Endothelial cell (in vitro differentiated cells): ENCODE data around the gene PTPRD. TPM values are rescaled to one million over a fixed set of nuclear protein-coding genes. Genes with fewer than 3 reads are reported as not detected.

Experiments used
- DNase-seq: peaks from one replicate; pipeline ENCODE4 v3.0.0; 2021; ENCODE audit warnings: low spot score
- H3K27ac Mint-ChIP-seq: one replicate; pipeline ENCODE4 v1.8.0; 2021; ENCODE audit warnings: mixed read lengths, inconsistent platforms; ENCODE audit not compliant: unreplicated experiment
- H3K27me3 Mint-ChIP-seq: one replicate; pipeline ENCODE4 v1.8.0; 2021; ENCODE audit warnings: mild to moderate bottlenecking, moderate library complexity, mixed read lengths, inconsistent platforms; ENCODE audit not compliant: unreplicated experiment
- H3K36me3 Mint-ChIP-seq: one replicate; pipeline ENCODE4 v1.8.0; 2021; ENCODE audit warnings: mild to moderate bottlenecking, low read depth, mixed read lengths, inconsistent platforms; ENCODE audit not compliant: unreplicated experiment
- H3K4me1 Mint-ChIP-seq: one replicate; pipeline ENCODE4 v1.8.0; 2021; ENCODE audit warnings: mild to moderate bottlenecking, mixed read lengths, inconsistent platforms; ENCODE audit not compliant: unreplicated experiment
- H3K4me3 Mint-ChIP-seq: one replicate; pipeline ENCODE4 v1.8.0; 2021; ENCODE audit warnings: mild to moderate bottlenecking, mixed read lengths, inconsistent platforms; ENCODE audit not compliant: unreplicated experiment
- H3K9me3 Mint-ChIP-seq: one replicate; pipeline ENCODE4 v1.8.0; 2021; ENCODE audit warnings: mixed read lengths, inconsistent platforms; ENCODE audit not compliant: unreplicated experiment
- total RNA-seq: library from RNA; stranded (reverse); fragmentation: NEBNext Ultra II Directional; extraction: Animal tissue kit (Norgen Biotek cat#: 25700); gene quantifications from one replicate; pipeline ENCODE4 v1.2.1, GENCODE V29; 2021; ENCODE audit not compliant: unreplicated experiment
- TF ChIP-seq, protein P1 (sequence below): fragments of 200-600 bp; sonication (generic); IDR thresholded peaks from one replicate; pipeline ENCODE4 v1.5.0; 2021; ENCODE audit warnings: antibody characterized with exemption; ENCODE audit not compliant: unreplicated experiment

The PTPRD gene
- total RNA-seq, 1 donor from 2014 or later, result 47.8 TPM

DNA sequence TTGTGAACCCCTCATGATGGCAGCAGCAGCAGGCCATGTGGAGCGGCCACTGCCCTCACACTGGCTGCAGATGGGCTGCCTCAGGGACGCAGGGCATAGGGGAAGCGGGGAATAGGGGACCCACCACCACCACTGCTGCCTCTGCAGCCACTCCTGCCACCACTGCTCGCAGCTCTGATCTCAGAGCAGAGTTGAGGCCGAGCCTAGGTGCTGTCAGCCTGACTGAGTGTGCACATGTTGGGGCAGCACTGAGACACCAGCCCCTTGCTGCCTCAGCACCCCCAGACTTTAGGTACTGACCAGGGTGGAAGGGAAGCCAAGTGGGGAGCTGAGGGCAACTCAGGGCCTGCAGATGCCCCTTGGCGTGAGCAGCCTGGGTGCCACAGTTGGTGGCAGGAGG, 1969.3 kb downstream of the PTPRD start:
- Mint-ChIP-seq H3K4me3 (no peak overlapping the region), H3K27ac (no peak overlapping the region), H3K27me3 (no peaks in the 10 kb centered on the region), H3K36me3 (no peaks in the 10 kb centered on the region), H3K9me3 (no peaks in the 10 kb centered on the region), H3K4me1 (peaks cover 2% of the 10 kb centered on the region)
- DNase-seq, result no peak
- TF ChIP-seq, protein P1, sequence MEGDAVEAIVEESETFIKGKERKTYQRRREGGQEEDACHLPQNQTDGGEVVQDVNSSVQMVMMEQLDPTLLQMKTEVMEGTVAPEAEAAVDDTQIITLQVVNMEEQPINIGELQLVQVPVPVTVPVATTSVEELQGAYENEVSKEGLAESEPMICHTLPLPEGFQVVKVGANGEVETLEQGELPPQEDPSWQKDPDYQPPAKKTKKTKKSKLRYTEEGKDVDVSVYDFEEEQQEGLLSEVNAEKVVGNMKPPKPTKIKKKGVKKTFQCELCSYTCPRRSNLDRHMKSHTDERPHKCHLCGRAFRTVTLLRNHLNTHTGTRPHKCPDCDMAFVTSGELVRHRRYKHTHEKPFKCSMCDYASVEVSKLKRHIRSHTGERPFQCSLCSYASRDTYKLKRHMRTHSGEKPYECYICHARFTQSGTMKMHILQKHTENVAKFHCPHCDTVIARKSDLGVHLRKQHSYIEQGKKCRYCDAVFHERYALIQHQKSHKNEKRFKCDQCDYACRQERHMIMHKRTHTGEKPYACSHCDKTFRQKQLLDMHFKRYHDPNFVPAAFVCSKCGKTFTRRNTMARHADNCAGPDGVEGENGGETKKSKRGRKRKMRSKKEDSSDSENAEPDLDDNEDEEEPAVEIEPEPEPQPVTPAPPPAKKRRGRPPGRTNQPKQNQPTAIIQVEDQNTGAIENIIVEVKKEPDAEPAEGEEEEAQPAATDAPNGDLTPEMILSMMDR, result no peak

DNA sequence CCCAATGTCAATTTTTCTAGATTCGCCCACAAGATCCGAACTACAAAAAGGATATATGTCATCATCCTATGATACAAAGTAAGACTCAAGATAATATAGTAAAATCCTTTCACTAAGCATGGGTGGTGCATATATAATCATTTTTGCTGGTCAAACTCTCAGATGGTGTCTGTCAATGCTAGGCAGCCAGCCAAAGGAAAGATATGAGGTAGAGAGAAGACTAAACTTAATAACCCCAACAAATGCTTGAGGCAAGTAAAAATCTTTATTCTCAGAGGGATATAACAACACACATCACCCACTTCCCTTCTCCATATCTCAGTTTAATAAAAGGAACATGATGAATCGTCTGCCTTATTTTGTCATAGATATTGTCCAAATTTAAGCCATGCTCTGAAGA, 1972.0 kb downstream of the PTPRD start:
- Mint-ChIP-seq H3K27me3 (no peaks in the 10 kb centered on the region), H3K4me1 (no peaks in the 10 kb centered on the region), H3K4me3 (no peak overlapping the region), H3K9me3 (no peaks in the 10 kb centered on the region), H3K36me3 (no peaks in the 10 kb centered on the region), H3K27ac (no peak overlapping the region)
- TF ChIP-seq, protein P1, result no peak
- no peak for DNase-seq

DNA sequence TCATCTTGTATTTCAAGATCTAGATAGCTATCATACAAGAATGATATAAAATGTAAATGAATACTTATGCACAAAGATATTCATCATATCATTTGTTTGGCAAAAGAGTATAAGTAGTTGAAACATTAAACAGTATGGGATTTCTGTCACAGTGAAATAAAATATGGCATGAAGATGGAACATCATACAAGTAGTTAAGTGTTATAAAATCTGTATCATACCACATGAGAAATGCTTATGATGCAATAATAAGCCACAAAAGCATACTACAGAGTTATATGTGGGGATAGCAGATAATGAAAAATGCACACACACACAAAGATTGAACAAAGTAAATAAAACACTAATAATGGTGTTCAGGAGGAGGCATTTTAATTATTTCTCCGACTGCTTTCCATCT, 1975.2 kb downstream of the PTPRD start:
- DNase-seq, result no peak
- H3K27me3 Mint-ChIP-seq, result no peaks in the 10 kb centered on the region
- no peak overlapping the region for H3K4me3 Mint-ChIP-seq
- no peaks in the 10 kb centered on the region for H3K36me3 Mint-ChIP-seq
- H3K9me3 Mint-ChIP-seq, result no peaks in the 10 kb centered on the region
- H3K27ac Mint-ChIP-seq, result no peak overlapping the region
- TF ChIP-seq, protein P1, result no peak
- no peaks in the 10 kb centered on the region for H3K4me1 Mint-ChIP-seq

DNA sequence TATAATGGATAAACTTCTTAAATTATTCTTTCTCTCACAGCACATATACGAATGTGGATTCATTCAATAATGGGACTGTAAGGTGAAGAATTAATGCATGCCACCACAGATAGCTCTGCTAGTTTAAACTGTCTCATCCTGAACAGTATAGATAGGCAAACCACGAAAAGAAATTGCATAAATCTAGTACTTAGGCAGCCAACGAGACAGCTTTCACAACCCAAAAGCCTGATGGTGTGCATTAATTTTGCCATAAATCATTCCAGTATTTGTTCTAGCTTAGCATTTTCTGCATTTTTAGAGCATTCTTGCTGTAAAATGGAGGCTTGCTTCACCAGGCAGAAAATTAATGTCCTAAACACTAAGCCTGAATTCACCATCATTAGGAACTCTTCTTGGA, 1979.0 kb downstream of the PTPRD start:
- Mint-ChIP-seq H3K27ac (no peak overlapping the region), H3K9me3 (no peaks in the 10 kb centered on the region), H3K27me3 (no peaks in the 10 kb centered on the region), H3K36me3 (no peaks in the 10 kb centered on the region), H3K4me3 (no peak overlapping the region), H3K4me1 (no peaks in the 10 kb centered on the region)
- TF ChIP-seq, protein P1, result no peak
- no peak for DNase-seq

DNA sequence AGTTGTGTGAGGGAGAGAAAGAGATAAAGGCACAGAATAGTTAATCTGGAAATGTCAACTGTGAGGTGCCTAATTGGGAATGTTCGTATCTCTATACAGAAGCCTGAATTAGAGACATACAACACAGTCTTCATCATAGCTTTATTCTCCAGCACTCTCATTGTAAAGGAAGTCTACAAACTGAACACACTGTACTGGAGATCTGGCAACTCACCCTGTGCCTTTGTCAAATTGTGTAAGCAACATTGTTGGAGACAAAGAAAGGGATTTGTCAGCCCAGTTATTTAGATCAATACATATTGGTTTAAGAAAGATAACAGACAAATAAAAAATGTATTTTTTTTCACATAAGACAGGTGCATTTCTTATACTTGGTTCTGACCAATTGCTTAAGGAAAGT, 1980.3 kb downstream of the PTPRD start:
- no peak overlapping the region for H3K27ac Mint-ChIP-seq
- H3K27me3 Mint-ChIP-seq, result no peaks in the 10 kb centered on the region
- TF ChIP-seq, protein P1, result no peak

More for the DNA sequence above, 1980.3 kb downstream of the PTPRD start:
- H3K4me3 Mint-ChIP-seq, result no peak overlapping the region
- no peaks in the 10 kb centered on the region for H3K9me3 Mint-ChIP-seq
- no peaks in the 10 kb centered on the region for H3K36me3 Mint-ChIP-seq
- H3K4me1 Mint-ChIP-seq, result no peaks in the 10 kb centered on the region
- DNase-seq, result no peak
